ENCODE measurements around the gene MACIR.

The MACIR gene

DNA sequence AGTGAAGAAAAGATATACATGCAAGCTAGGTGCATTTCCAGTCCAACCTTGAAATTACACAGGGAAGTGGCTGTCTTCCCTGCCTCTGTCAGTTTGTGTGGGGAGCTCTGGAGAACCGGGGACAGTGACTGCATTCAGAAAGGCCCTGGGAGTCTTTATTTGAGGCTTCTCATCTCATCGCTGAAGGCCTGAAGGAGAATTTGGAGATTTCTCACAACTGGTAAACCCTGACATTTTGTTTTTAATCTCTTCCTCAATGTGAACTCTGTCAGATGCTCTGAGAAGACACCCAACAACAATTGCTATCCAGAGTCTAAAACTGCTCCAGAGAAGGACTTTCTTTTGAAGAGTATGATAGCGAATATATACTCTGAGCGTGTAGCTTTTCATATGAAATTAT lies 33.0 kb downstream of the MACIR start:
- DNase-seq (ENCODE audit: low spot score), result no peak

DNA sequence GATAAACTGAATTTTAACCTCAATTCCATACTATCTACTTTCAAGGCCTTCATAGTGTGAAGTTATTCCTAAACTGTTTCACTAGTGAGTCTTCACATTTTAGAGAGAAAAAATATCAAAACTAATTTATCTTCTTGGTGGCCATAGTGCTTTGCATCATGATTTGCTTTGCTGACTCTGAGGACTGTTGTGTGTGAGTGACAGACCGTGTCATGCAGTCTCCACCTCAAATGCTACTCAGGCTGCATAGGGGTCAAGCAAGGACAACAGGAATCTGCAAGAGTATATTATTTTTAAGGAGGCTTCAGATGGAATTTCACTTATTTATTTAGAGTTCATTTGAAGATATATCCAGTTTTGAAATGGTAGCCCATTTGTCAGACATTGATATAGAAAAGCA lies 34.5 kb downstream of the MACIR start:
- no peak for DNase-seq (ENCODE audit: low spot score)

DNA sequence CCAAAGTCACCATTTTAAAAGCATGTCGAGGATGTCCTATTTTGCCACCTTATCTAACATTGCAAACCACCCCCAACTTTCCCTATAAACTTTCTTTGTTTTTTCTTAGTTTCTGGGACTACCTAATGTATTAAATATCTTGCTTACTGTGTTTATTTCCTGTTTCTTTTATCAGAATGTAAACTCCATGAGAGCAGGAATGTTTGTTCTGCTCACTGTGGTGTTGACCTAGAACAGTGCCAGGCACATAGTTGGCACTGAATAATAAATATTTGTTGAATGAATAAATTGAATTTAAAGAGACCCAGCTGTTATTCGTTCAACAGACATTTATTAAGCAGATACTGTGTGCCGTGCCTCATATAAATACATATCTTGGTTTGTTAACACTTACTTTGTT lies 35.2 kb downstream of the MACIR start:
- no peak for DNase-seq (ENCODE audit: low spot score)

DNA sequence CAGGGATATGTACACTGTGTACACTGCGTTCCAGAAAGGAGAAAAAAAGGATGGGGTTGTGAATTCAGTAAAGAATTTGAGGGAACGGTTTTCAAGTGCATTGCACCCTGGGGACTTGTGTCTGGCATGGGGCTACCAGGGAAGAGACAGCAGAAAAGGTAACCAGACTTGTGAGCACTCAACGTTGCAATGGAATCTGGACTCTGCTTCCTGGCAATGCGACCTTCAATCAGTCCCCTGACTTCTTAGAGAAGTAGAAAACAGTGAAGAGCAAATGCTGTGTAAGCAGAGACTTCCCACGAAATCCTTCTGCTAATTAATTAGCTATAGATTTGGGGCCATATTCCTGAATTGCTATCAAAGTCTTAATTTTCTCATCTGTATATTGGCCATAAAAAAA lies 36.3 kb downstream of the MACIR start:
- no peak for DNase-seq (ENCODE audit: low spot score)

DNA sequence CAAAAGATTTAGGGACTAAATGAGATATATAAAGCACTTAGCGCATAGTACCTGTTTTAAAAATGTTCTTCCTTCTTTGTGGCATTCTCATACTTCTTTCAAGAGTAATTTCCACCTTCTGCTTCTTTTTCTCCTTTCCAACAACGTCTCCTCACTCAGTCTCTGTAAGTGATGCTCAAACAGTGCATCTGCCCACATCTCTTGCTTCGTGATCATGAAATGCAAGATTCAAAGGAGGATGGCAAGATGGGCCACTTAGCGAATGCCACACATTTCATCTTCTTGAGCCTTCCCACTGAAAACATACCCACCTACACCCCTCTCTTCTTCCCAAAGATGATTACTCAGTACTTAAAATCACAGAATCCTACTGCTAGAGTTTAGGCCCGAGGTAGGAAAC lies 36.9 kb downstream of the MACIR start:
- DNase-seq (ENCODE audit: low spot score), result no peak

DNA sequence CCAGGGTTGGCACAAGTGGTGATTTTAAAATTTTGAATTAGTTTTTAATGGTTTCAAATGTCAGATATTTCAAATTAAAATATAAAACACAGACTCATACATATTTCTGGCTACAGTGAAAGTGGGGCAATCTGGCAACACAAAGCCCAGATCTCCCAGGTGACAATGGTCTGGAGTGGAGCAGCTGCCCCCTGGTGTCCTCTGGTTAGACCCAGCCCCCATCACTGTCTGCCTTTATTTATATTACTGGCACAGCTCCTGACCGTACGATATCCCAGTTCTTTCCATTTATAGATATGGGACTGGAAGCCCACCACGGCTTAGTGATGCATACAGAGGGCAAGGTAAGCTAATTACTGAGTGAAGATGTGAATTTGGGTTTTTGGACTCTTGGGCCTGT lies 37.3 kb downstream of the MACIR start:
- no peak for DNase-seq (ENCODE audit: low spot score)

DNA sequence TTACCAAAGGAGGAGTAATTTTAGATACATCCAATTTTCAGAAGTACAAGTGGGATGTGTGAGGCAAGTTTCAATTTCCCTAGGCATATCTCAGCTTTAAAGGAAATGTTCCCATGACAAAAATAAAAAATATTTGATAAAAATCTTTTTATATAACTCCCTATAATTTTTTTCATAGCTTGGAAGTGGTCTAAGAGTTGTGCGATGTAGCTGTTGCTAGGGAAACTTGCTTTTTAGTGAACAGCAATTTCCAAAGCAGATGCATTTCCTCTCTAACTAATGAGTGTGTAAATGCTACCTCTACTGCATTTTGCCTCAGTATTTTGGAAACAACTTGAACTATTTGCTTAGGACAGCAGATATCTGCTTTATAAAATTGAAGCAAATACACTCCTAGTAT lies 39.6 kb downstream of the MACIR start:
- DNase-seq (ENCODE audit: low spot score), result no peak

DNA sequence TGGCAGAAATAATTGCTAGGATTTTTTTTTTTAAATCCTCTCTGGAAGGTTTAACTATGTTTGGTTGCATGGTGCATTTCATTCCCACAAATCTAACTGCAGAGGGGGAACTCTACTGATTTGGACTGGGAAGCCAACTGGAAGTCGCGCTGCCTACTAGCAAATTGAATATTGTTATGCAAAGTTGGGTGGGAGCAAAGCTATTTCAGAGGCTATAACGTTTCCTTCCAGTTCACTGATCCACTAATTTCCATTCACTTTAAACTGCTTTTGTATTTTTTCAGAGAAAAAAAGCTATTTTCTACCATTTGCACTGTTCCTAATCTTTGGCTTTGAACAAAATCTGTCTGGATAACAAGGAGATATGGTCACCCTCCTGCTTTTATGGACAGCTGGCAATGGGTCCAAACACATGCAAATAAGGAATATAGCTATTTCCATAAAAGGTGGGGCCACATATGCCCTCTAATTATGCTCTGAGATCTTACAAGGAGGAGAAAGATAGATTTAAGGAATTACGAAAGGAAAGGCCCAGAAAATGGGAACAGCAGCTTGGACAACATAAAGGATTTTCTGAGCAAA lies 40.1 kb downstream of the MACIR start:
- no peak for DNase-seq (ENCODE audit: low spot score)

DNA sequence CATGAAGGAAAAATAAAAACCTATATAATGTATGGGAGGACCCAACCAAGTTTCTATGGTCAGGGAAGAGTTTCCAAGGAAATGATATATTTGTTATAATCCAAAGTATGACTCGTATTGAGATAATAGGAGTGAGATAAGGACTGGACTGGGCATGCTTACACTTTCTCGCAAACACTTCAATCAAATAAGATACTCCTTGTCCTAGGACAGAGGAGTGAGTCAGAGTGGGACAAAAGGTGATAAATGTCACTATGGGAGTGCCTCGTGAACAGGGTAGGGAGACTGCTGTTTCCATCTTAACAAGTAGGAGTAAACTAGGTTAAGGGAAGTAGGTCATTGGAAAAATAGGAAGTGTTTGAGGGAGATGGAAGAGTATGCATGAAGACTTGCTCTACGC lies 47.2 kb downstream of the MACIR start:
- DNase-seq (ENCODE audit: low spot score), result peak; percentile 10

DNA sequence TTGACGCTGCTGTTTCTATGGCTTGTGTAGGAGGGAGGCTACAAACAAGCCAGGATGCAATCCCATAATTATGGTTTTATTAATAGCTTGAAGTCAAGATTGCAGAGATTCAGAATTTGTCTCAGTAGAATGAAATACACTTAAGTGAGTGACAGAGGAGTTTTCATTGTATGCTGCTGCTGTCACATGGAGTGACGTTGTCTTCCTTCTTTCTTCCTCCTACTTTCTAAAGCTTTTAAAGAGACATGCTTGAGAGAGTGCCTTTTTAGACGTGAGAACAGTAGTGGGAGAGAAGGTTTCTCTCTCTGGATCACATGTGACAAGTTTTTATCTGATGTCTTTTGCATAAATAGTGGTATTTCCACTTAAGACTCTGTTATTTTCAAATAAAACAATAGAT lies 48.9 kb downstream of the MACIR start:
- DNase-seq (ENCODE audit: low spot score), result no peak

DNA sequence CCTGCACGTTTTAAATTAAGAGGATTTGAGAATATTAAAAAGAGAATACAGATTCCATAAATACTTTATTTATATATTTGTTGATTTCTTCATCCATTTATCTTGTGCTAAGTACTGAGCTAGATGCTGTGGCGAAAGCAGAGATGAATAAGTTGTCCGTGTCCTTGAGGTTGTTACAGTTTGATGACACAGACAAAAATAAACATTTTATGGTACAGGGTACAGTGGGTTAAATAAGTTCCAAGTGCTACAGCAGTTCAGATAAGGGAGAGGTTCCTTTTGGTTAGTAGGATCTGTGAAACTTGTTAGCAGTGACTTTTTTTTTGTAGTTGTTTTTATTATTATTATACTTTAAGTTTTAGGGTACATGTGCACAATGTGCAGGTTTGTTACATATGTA lies 50.2 kb downstream of the MACIR start:
- no peak for DNase-seq (ENCODE audit: low spot score)

DNA sequence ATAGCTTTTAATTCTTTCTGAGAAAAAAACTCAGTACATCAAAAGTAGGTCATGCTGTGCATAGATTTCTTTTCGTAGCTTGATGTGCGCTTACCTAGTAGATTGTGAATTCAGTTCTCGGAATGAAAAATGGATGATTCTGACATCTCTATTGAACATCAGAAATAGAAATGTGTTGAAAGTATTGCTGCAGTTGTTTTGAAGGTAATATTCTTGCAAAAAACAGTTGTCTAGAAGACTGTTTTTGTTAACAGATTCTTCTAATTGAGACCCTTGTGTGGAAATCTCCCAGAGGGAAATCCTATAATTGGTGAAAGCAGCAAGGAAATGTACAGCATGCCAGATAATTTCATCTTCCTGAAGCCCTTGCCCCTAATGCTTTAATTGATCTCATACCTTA lies 54.5 kb downstream of the MACIR start:
- DNase-seq (ENCODE audit: low spot score), result no peak

DNA sequence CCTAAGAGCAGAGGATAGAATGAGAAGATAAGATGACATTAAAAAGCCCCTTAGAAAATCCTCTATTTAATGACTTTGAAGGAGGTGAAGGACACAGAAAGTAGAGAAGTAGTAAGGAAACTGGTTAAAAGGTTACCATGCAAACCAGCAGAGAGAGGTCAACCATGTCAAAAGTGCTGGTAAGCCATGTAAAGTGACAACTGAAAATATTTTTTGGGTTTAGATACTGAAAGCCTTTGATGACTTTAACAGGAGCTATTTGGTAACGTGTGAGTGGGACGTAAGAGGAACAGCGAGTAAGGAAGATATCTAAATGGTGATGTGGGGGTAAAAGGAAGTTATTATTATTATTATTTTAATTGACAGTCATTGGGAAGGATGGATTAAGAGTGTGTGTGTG lies 56.9 kb downstream of the MACIR start:
- no peak for DNase-seq (ENCODE audit: low spot score)

DNA sequence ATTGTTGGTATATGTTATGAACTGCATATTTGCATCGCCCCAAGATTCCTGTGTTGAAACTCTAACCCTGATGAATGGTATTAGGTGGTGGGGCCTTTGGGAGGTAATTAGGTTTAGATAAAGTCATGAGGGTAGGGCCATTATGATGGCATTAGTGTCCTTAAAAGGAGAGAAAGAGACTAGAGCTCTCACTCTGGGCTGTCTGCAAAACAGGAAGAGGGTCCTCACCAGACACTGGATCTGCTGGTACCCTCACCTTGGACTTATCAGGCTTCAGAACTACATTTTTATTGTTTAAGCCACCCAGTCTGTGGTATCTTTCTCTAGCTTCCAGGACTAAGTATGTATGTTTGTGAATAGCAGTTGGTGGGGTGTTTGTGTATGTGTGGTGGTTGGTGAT lies 68.9 kb downstream of the MACIR start:
- no peak for DNase-seq (ENCODE audit: low spot score)

DNA sequence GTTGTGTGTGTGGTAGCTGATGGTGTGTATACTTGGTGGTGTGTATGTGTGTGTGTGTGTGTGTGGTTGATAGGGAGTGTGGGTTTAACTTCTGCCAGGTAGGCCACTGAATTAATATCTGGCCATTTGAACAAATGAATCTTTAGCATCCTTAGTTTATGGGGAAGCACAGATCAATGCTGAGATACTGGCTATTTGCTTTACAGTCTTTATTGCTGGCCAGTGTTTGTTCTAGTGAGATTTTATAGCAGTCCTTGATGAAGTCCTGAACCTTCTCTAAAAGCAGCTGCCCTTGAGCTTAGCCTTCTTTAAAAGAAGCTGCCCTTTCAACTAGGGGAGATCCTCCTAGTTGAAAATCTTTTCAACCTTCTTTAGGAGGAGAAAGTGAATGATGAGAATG lies 69.3 kb downstream of the MACIR start:
- no peak for DNase-seq (ENCODE audit: low spot score)
